ENCODE data around the gene SLC66A1. TPM values are rescaled to one million over a fixed set of nuclear protein-coding genes. Genes with fewer than 3 reads are reported as not detected.

The SLC66A1 gene
- total RNA-seq, 1 experiment from 2014 or later, result 22.5 TPM

GRCh38 chr1:19349999-19350398 lies 37.9 kb downstream of the SLC66A1 start:
- Histone ChIP-seq H3K23me2 (ENCODE audit: insufficient read length, low read depth, low read length, poor library complexity, severe bottlenecking) (no peaks in the 10 kb centered on the region), H3T11ph (ENCODE audit: low read length) (no peak overlapping the region), H3K79me2 (ENCODE audit: insufficient read depth, low read length) (no peaks in the 10 kb centered on the region), H3K4ac (ENCODE audit: low read depth, low read length) (no peak overlapping the region), H3K14ac (ENCODE audit: insufficient read depth, low read length) (no peak overlapping the region), H2BK5ac (ENCODE audit: insufficient read length, low read length) (no peak overlapping the region), H2BK15ac (ENCODE audit: low read depth, low read length) (no peak overlapping the region), H3K4me1 (ENCODE audit: insufficient read depth, low read length) (0 out of 2 replicates have a peak, but pooled peaks cover 3% of the 10 kb centered on the region), H3K79me1 (ENCODE audit: insufficient read depth, low read depth, low read length, poor library complexity, severe bottlenecking) (no peaks in the 10 kb centered on the region), H2BK12ac (ENCODE audit: insufficient read length, low read depth, low read length) (no peak overlapping the region), H3K9ac (ENCODE audit: extremely low read depth, insufficient read length, low read length) (no peak overlapping the region), H3K27me3 (ENCODE audit: insufficient read depth, low read length) (no peaks in the 10 kb centered on the region), H3K4me2 (ENCODE audit: insufficient read depth, insufficient read length, low read length) (no peak overlapping the region), H3K27ac (ENCODE audit: insufficient read length, low read depth, low read length) (no peak overlapping the region), H2AK5ac (ENCODE audit: insufficient read length, low read length) (no peak overlapping the region), H4K5ac (ENCODE audit: insufficient read length, low read depth, low read length) (no peak overlapping the region), H4K8ac (replicated peaks; ENCODE audit: insufficient read length, low read depth, low read length) (no peak overlapping the region), H2AFZ (ENCODE audit: low read length) (no peak overlapping the region), H3K56ac (ENCODE audit: insufficient read length, low read depth, low read length) (no peak overlapping the region), H4K20me1 (ENCODE audit: control insufficient read depth, insufficient read depth, insufficient read length) (no peaks in the 10 kb centered on the region), H2BK120ac (ENCODE audit: low read depth, low read length, poor library complexity, severe bottlenecking) (no peak overlapping the region), H3K23ac (ENCODE audit: insufficient read length, low read depth, low read length) (no peak overlapping the region), H2BK20ac (ENCODE audit: low read depth, low read length, poor library complexity, severe bottlenecking) (no peak overlapping the region), H3K18ac (ENCODE audit: insufficient read length, low read depth, low read length) (no peak overlapping the region), H4K91ac (ENCODE audit: insufficient read length, low read depth, low read length) (no peak overlapping the region), H3K9me3 (ENCODE audit: control insufficient read depth, low read depth, low read length) (no peaks in the 10 kb centered on the region)
- Mint-ChIP-seq H3K4me3 (no peak overlapping the region), H3K9me3 (no peaks in the 10 kb centered on the region), H3K36me3 (ENCODE audit: insufficient read depth in 1 of 3, low read depth in 3 of 3) (peaks cover 22 to 52% (median 46%) of the 10 kb centered on the region in 3 experiments), H3K4me1 (peaks cover 22 to 27% of the 10 kb centered on the region in 2 experiments), H3K27me3 (ENCODE audit: low read depth) (no peaks in the 10 kb centered on the region; the same call in none of the 2 replicates), H3K27ac (peak overlapping the region; percentile 68 to 85 (median 82); a peak in 5 of 7 replicates)
- TF ChIP-seq CTCF (conservative IDR thresholded peaks at IDR 0.05), result no peak
- no peak for DNase-seq
- WGBS (ENCODE audit: extremely low coverage, insufficient read length, low lambda C conversion rate), result no CpG with 5 or more reads among the region's 17 CpGs
